ENCODE measurements around the gene VSX1. TPM values are rescaled to one million over a fixed set of nuclear protein-coding genes. Genes with fewer than 3 reads are reported as not detected.

The VSX1 gene
- polyA plus RNA-seq, 4 donors: 0.04 TPM; not detected in 3

- no peaks in the 10 kb centered on the region for H3K9me3 ChIP-seq (ENCODE audit: control insufficient read depth in 2 of 2, insufficient read depth in 1 of 2, low read depth in 1 of 2, low read length in 1 of 2)
- no peak overlapping the region for H3K4me3 ChIP-seq (ENCODE audit: low read depth in 1 of 3, low read length in 3 of 3)
- DNase-seq (no peak), FAIRE-seq (no peak)
- peaks cover 0 to 13% (median 8%) of the 10 kb centered on the region in 3 donors for H3K27me3 ChIP-seq (ENCODE audit: control insufficient read depth in 3 of 3, insufficient read depth in 3 of 3, low read length in 3 of 3)
- H3K36me3 ChIP-seq (ENCODE audit: control insufficient read depth in 3 of 3, insufficient read depth in 2 of 3, low read depth in 1 of 3, low read length in 3 of 3): no peaks in the 10 kb centered on the region
- no peak overlapping the region for H3K27ac ChIP-seq (ENCODE audit: low read depth in 1 of 3, low read length in 2 of 3)
- peaks cover 0 to 22% (median 3%) of the 10 kb centered on the region in 3 donors for H3K4me1 ChIP-seq (ENCODE audit: control insufficient read depth in 3 of 3, insufficient read depth in 2 of 3, low read depth in 1 of 3, low read length in 2 of 3)
- 9 to 30% (median 26%) methylated on average over 6 of the region's 6 CpGs for WGBS, 3 donors
Measured at GRCh38 chr20:25066386-25066785, 15.6 kb downstream of the VSX1 start.

GRCh38 chr20:25065625-25066338, 16.2 kb downstream of the VSX1 start:
- no peak for FAIRE-seq
- WGBS, 3 donors: 6 to 23% (median 12%) methylated on average over 9 of the region's 9 CpGs

GRCh38 chr20:25065072-25065624, 16.8 kb downstream of the VSX1 start:
- FAIRE-seq: no peak
- peak; percentile 70 for DNase-seq

More at GRCh38 chr20:25065625-25066338, 16.2 kb downstream of the VSX1 start:
- Histone ChIP-seq H3K4me1 (ENCODE audit: control insufficient read depth in 3 of 3, insufficient read depth in 2 of 3, low read depth in 1 of 3, low read length in 2 of 3) (peaks cover 0 to 28% (median 3%) of the 10 kb centered on the region in 3 donors), H3K27me3 (ENCODE audit: control insufficient read depth in 3 of 3, insufficient read depth in 3 of 3, low read length in 3 of 3) (peaks cover 0 to 9% (median 6%) of the 10 kb centered on the region in 3 donors), H3K9me3 (ENCODE audit: control insufficient read depth in 2 of 2, insufficient read depth in 1 of 2, low read depth in 1 of 2, low read length in 1 of 2) (no peaks in the 10 kb centered on the region), H3K36me3 (ENCODE audit: control insufficient read depth in 3 of 3, insufficient read depth in 2 of 3, low read depth in 1 of 3, low read length in 3 of 3) (no peaks in the 10 kb centered on the region), H3K27ac (ENCODE audit: low read depth in 1 of 3, low read length in 2 of 3) (peak overlapping the region in 2 of 3 donors; percentile 68 to 70), H3K4me3 (ENCODE audit: low read depth in 1 of 3, low read length in 3 of 3) (no peak overlapping the region)
- DNase-seq: peak; percentile 68 to 78

GRCh38 chr20:25064561-25065071, 17.3 kb downstream of the VSX1 start:
- H3K27me3 ChIP-seq (ENCODE audit: control insufficient read depth in 3 of 3, insufficient read depth in 3 of 3, low read length in 3 of 3): peaks cover 0 to 5% (median 3%) of the 10 kb centered on the region in 3 donors
- no peak for DNase-seq
- H3K27ac ChIP-seq (ENCODE audit: low read depth in 1 of 3, low read length in 2 of 3): peak overlapping the region in 1 of 3 donors; percentile 70
- no peak for FAIRE-seq
- 89 to 92% (median 92%) methylated on average over 4 of the region's 4 CpGs for WGBS, 3 donors
- H3K9me3 ChIP-seq (ENCODE audit: control insufficient read depth in 2 of 2, insufficient read depth in 1 of 2, low read depth in 1 of 2, low read length in 1 of 2): no peaks in the 10 kb centered on the region
- no peak overlapping the region for H3K4me3 ChIP-seq (ENCODE audit: low read depth in 1 of 3, low read length in 3 of 3)
- H3K36me3 ChIP-seq (ENCODE audit: control insufficient read depth in 3 of 3, insufficient read depth in 2 of 3, low read depth in 1 of 3, low read length in 3 of 3): no peaks in the 10 kb centered on the region
- H3K4me1 ChIP-seq (ENCODE audit: control insufficient read depth in 3 of 3, insufficient read depth in 2 of 3, low read depth in 1 of 3, low read length in 2 of 3): peaks cover 0 to 33% (median 3%) of the 10 kb centered on the region in 3 donors

More at GRCh38 chr20:25065072-25065624, 16.8 kb downstream of the VSX1 start:
- no peaks in the 10 kb centered on the region for H3K36me3 ChIP-seq (ENCODE audit: control insufficient read depth in 3 of 3, insufficient read depth in 2 of 3, low read depth in 1 of 3, low read length in 3 of 3)
- H3K4me1 ChIP-seq (ENCODE audit: control insufficient read depth in 3 of 3, insufficient read depth in 2 of 3, low read depth in 1 of 3, low read length in 2 of 3): peaks cover 0 to 33% (median 3%) of the 10 kb centered on the region in 3 donors
- WGBS, 3 donors: 18 to 49% (median 29%) methylated on average over 9 of the region's 9 CpGs
- H3K4me3 ChIP-seq (ENCODE audit: low read depth in 1 of 3, low read length in 3 of 3): no peak overlapping the region
- H3K9me3 ChIP-seq (ENCODE audit: control insufficient read depth in 2 of 2, insufficient read depth in 1 of 2, low read depth in 1 of 2, low read length in 1 of 2): no peaks in the 10 kb centered on the region
- peak overlapping the region in 2 of 3 donors; percentile 68 to 70 for H3K27ac ChIP-seq (ENCODE audit: low read depth in 1 of 3, low read length in 2 of 3)
- H3K27me3 ChIP-seq (ENCODE audit: control insufficient read depth in 3 of 3, insufficient read depth in 3 of 3, low read length in 3 of 3): peaks cover 0 to 6% (median 6%) of the 10 kb centered on the region in 3 donors

- DNase-seq: no peak
- Histone ChIP-seq H3K9me3 (ENCODE audit: control insufficient read depth in 2 of 2, insufficient read depth in 1 of 2, low read depth in 1 of 2, low read length in 1 of 2) (no peaks in the 10 kb centered on the region), H3K27me3 (ENCODE audit: control insufficient read depth in 3 of 3, insufficient read depth in 3 of 3, low read length in 3 of 3) (no peaks in the 10 kb centered on the region), H3K36me3 (ENCODE audit: control insufficient read depth in 3 of 3, insufficient read depth in 2 of 3, low read depth in 1 of 3, low read length in 3 of 3) (no peaks in the 10 kb centered on the region), H3K27ac (ENCODE audit: low read depth in 1 of 3, low read length in 2 of 3) (no peak overlapping the region), H3K4me3 (ENCODE audit: low read depth in 1 of 3, low read length in 3 of 3) (no peak overlapping the region), H3K4me1 (ENCODE audit: control insufficient read depth in 3 of 3, insufficient read depth in 2 of 3, low read depth in 1 of 3, low read length in 2 of 3) (peaks cover 0 to 37% (median 3%) of the 10 kb centered on the region in 3 donors)
- 79 to 95% (median 93%) methylated on average over 2 of the region's 2 CpGs for WGBS, 3 donors
- FAIRE-seq: no peak
Measured at GRCh38 chr20:25063981-25064380, 18.0 kb downstream of the VSX1 start.

- Histone ChIP-seq H3K27me3 (ENCODE audit: control insufficient read depth in 3 of 3, insufficient read depth in 3 of 3, low read length in 3 of 3) (no peaks in the 10 kb centered on the region), H3K4me3 (ENCODE audit: low read depth in 1 of 3, low read length in 3 of 3) (no peak overlapping the region), H3K4me1 (ENCODE audit: control insufficient read depth in 3 of 3, insufficient read depth in 2 of 3, low read depth in 1 of 3, low read length in 2 of 3) (peaks cover 0 to 42% (median 3%) of the 10 kb centered on the region in 3 donors), H3K27ac (ENCODE audit: low read depth in 1 of 3, low read length in 2 of 3) (no peak overlapping the region), H3K36me3 (ENCODE audit: control insufficient read depth in 3 of 3, insufficient read depth in 2 of 3, low read depth in 1 of 3, low read length in 3 of 3) (no peaks in the 10 kb centered on the region), H3K9me3 (ENCODE audit: control insufficient read depth in 2 of 2, insufficient read depth in 1 of 2, low read depth in 1 of 2, low read length in 1 of 2) (no peaks in the 10 kb centered on the region)
- DNase-seq (no peak), FAIRE-seq (no peak)
- WGBS, 3 donors: 89 to 95% (median 94%) methylated on average over 10 to 11 of the region's 11 CpGs
Measured at GRCh38 chr20:25063546-25063945, 18.4 kb downstream of the VSX1 start.

GRCh38 chr20:25062841-25063240, 19.1 kb downstream of the VSX1 start:
- H3K9me3 ChIP-seq (ENCODE audit: control insufficient read depth in 2 of 2, insufficient read depth in 1 of 2, low read depth in 1 of 2, low read length in 1 of 2): no peaks in the 10 kb centered on the region
- H3K27ac ChIP-seq (ENCODE audit: low read depth in 1 of 3, low read length in 2 of 3): no peak overlapping the region
- FAIRE-seq: no peak
- no peak for DNase-seq
- H3K4me1 ChIP-seq (ENCODE audit: control insufficient read depth in 3 of 3, insufficient read depth in 2 of 3, low read depth in 1 of 3, low read length in 2 of 3): peaks cover 0 to 44% (median 3%) of the 10 kb centered on the region in 3 donors
- H3K27me3 ChIP-seq (ENCODE audit: control insufficient read depth in 3 of 3, insufficient read depth in 3 of 3, low read length in 3 of 3): no peaks in the 10 kb centered on the region
- H3K4me3 ChIP-seq (ENCODE audit: low read depth in 1 of 3, low read length in 3 of 3): no peak overlapping the region
- WGBS, 3 donors: 84 to 87% (median 85%) methylated on average over 7 of the region's 7 CpGs
- H3K36me3 ChIP-seq (ENCODE audit: control insufficient read depth in 3 of 3, insufficient read depth in 2 of 3, low read depth in 1 of 3, low read length in 3 of 3): no peaks in the 10 kb centered on the region

- no peak for DNase-seq
- 88 to 89% (median 88%) methylated on average over 15 of the region's 15 CpGs for WGBS, 3 donors
- FAIRE-seq: no peak
Measured at GRCh38 chr20:25061821-25062530, 20.0 kb downstream of the VSX1 start.

More at GRCh38 chr20:25061821-25062530, 20.0 kb downstream of the VSX1 start:
- H3K9me3 ChIP-seq (ENCODE audit: control insufficient read depth in 2 of 2, insufficient read depth in 1 of 2, low read depth in 1 of 2, low read length in 1 of 2): no peaks in the 10 kb centered on the region
- H3K27me3 ChIP-seq (ENCODE audit: control insufficient read depth in 3 of 3, insufficient read depth in 3 of 3, low read length in 3 of 3): no peaks in the 10 kb centered on the region
- no peak overlapping the region for H3K4me3 ChIP-seq (ENCODE audit: low read depth in 1 of 3, low read length in 3 of 3)
- H3K27ac ChIP-seq (ENCODE audit: low read depth in 1 of 3, low read length in 2 of 3): peak overlapping the region in 1 of 3 donors; percentile 32
- peaks cover 0 to 44% (median 3%) of the 10 kb centered on the region in 3 donors for H3K4me1 ChIP-seq (ENCODE audit: control insufficient read depth in 3 of 3, insufficient read depth in 2 of 3, low read depth in 1 of 3, low read length in 2 of 3)
- no peaks in the 10 kb centered on the region for H3K36me3 ChIP-seq (ENCODE audit: control insufficient read depth in 3 of 3, insufficient read depth in 2 of 3, low read depth in 1 of 3, low read length in 3 of 3)

Data from small intestine (tissue), 7 donors.